ENCODE measurements around the gene TIGAR. TPM values are rescaled to one million over a fixed set of nuclear protein-coding genes. Genes with fewer than 3 reads are reported as not detected.

The TIGAR gene
- total RNA-seq, 6 donors from 2014 or later, result 4.9 to 19.5 (median 10.4) TPM

DNA sequence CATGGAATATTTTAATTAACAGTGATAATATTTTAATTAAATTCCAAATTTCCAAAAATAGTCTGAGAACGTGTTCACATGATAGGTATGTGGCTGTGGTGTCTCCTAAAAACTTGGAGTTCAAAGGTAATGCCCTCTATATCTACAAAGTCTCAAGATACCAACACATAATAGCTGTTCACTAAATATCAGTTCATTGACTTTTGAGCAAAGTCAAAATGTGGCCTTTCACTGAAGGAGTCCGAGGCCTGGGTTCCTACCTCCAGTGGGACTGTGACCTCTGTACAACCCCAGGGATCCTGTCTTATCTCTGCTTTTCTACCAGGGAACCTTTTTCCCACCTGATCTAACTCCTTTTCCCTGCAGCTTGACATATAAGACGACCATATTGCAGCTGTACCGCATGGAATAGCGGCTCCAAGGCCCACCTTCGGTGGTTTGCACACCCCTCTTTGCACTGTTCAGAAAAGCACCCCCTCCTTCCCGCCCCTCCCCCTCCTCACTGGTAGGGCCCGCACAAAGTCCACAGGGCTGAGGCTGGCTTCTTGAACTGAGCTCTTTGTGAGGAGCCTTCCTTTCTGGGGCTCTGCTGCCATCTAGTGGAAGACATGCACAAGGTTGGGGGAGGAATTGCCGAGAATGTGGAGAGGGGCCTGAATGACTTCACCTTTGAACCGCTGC is 44.3 kb upstream of the TIGAR start:
- ATAC-seq (ENCODE audit: low FRiP score in 2 of 2) (peak; percentile 73 to 81), DNase-seq (peak in 1 of 2 donors; percentile 92)
- H3K9me3 ChIP-seq, result no peaks in the 10 kb centered on the region
- WGBS, 2 donors, result 3 to 6% methylated on average over 9 to 10 of the region's 10 CpGs
- peak overlapping the region in 1 of 4 donors; percentile 74 for H3K4me3 ChIP-seq
- peaks cover 0 to 22% (median 5%) of the 10 kb centered on the region in 4 donors for H3K36me3 ChIP-seq
- peaks cover 0 to 24% (median 10%) of the 10 kb centered on the region in 4 donors for H3K27me3 ChIP-seq
- peak overlapping the region in 1 of 4 donors; percentile 92 for H3K27ac ChIP-seq
- H3K4me1 ChIP-seq, result peaks cover 53 to 84% (median 73%) of the 10 kb centered on the region in 4 donors
- TF ChIP-seq EP300 (IDR thresholded peaks at IDR 0.05) (no peak), POLR2AphosphoS5 (IDR thresholded peaks at IDR 0.05) (peak in 1 of 2 donors; percentile 31), POLR2A (IDR thresholded peaks at IDR 0.05) (no peak)
- TF ChIP-seq, protein P1, sequence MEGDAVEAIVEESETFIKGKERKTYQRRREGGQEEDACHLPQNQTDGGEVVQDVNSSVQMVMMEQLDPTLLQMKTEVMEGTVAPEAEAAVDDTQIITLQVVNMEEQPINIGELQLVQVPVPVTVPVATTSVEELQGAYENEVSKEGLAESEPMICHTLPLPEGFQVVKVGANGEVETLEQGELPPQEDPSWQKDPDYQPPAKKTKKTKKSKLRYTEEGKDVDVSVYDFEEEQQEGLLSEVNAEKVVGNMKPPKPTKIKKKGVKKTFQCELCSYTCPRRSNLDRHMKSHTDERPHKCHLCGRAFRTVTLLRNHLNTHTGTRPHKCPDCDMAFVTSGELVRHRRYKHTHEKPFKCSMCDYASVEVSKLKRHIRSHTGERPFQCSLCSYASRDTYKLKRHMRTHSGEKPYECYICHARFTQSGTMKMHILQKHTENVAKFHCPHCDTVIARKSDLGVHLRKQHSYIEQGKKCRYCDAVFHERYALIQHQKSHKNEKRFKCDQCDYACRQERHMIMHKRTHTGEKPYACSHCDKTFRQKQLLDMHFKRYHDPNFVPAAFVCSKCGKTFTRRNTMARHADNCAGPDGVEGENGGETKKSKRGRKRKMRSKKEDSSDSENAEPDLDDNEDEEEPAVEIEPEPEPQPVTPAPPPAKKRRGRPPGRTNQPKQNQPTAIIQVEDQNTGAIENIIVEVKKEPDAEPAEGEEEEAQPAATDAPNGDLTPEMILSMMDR (IDR thresholded peaks at IDR 0.05), result peak; percentile 82 to 93 (median 86)

DNA sequence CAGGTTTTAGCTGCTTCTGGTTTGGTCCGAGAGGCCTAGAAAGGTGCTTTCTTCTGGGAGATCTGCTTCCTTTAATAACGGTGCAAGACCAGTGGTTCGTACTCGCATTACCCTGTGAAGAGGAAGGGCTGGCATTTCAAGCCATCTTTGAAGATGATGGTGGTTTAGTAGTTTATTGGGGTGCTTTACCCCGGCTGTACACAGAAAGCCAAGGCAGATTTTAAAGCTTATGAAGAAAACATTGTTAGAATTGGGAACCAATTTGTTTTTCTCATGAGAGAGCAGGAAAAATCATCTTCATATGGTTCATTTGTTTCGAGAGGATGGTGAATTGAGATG is 43.8 kb upstream of the TIGAR start:
- TF ChIP-seq, protein P1 (IDR thresholded peaks at IDR 0.05), result no peak
- no peak for TF ChIP-seq EP300 (IDR thresholded peaks at IDR 0.05)
- no peak for TF ChIP-seq POLR2AphosphoS5 (IDR thresholded peaks at IDR 0.05)
- TF ChIP-seq POLR2A (IDR thresholded peaks at IDR 0.05), result no peak
- Histone ChIP-seq H3K36me3 (peaks cover 0 to 27% (median 6%) of the 10 kb centered on the region in 4 donors), H3K27me3 (peaks cover 0 to 22% (median 9%) of the 10 kb centered on the region in 4 donors), H3K4me1 (peaks cover 53 to 81% (median 69%) of the 10 kb centered on the region in 4 donors), H3K4me3 (no peak overlapping the region), H3K27ac (peak overlapping the region in 1 of 4 donors; percentile 55), H3K9me3 (no peaks in the 10 kb centered on the region)
- no peak for DNase-seq
- ATAC-seq (ENCODE audit: low FRiP score in 2 of 2), result no peak
- 28 to 30% methylated on average over 6 of the region's 6 CpGs for WGBS, 2 donors

DNA sequence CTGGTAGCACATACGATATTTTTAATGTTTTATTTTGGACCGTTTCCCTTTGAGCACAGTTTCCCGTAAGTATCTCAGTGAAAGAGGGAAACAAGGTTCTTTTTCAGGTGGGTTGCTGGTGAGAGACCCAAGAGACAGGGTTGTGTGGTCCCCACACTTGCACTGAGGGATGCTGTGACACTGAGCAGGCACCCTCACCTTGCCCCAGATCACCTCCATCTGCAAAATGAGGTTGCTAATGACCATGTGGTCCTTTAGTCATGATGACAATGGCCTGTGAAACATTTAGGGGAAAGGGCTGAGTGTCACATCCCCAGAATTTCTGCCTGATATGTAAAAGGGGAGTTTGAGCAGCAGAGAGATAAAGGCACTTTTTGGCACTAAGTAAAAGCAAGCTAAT is 43.2 kb upstream of the TIGAR start:
- no peak for DNase-seq
- Histone ChIP-seq H3K27me3 (peaks cover 0 to 15% (median 6%) of the 10 kb centered on the region in 4 donors), H3K4me1 (peaks cover 46 to 74% (median 62%) of the 10 kb centered on the region in 4 donors), H3K9me3 (no peaks in the 10 kb centered on the region), H3K36me3 (peaks cover 0 to 34% (median 12%) of the 10 kb centered on the region in 4 donors), H3K4me3 (no peak overlapping the region), H3K27ac (peak overlapping the region in 1 of 4 donors; percentile 55)
- WGBS, 2 donors, result 77 to 93% methylated on average over 3 of the region's 3 CpGs
- TF ChIP-seq POLR2AphosphoS5 (IDR thresholded peaks at IDR 0.05), result no peak
- ATAC-seq (ENCODE audit: low FRiP score in 2 of 2), result no peak

DNA sequence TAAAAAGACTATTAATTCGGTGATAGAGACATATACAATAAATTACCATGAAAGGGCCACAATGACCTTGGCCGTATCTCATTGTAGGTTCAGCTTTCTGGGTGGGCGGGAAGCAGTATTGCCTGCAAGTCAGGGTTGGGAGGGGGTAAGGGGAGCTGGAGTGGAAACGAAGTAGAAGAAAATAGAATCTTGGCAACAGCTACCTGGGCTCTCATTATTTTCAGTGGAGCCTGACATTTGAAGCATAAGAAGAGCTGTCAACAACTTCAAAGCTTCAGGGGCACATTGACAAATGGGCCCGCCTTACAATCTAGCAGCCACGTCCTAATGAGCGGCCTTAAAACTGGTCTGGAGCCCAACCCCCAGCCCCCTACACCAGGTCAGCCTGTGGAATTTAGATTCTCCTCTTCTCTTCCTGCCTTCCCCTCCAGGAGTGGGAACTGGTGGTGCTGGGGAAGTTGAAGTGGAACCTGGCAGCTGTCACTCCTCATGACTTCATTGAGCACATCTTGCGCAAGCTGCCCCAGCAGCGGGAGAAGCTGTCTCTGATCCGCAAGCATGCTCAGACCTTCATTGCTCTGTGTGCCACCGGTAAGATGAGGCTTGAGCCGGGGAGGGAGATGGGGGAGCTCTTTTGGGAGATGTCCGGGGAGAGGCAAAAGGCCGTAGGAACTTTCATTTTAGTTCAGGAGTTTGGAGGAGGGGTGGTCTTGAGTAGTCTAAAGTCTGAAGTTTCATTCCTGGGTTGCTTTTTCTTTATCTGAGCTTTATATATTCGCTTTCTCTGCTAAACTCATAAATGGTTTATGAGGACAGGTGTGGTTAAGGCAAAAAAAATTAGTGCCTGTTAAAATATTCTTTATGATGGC is 42.5 kb upstream of the TIGAR start:
- DNase-seq (peak in 1 of 2 donors; percentile 93), ATAC-seq (ENCODE audit: low FRiP score in 2 of 2) (peak; percentile 24 to 47)
- Histone ChIP-seq H3K27ac (peak overlapping the region in 2 of 4 donors; percentile 14 to 55), H3K9me3 (no peaks in the 10 kb centered on the region), H3K27me3 (peaks cover 0 to 9% (median 3%) of the 10 kb centered on the region in 4 donors), H3K4me1 (peaks cover 39 to 67% (median 55%) of the 10 kb centered on the region in 4 donors), H3K4me3 (no peak overlapping the region), H3K36me3 (peaks cover 0 to 40% (median 17%) of the 10 kb centered on the region in 4 donors)
- peak in 1 of 2 donors; percentile 72 for TF ChIP-seq POLR2AphosphoS5 (IDR thresholded peaks at IDR 0.05)
- TF ChIP-seq, protein P1 (IDR thresholded peaks at IDR 0.05), result peak in 1 of 6 experiments; percentile 5
- no peak for TF ChIP-seq POLR2A (IDR thresholded peaks at IDR 0.05)
- TF ChIP-seq EP300 (IDR thresholded peaks at IDR 0.05), result peak in 1 of 4 donors; percentile 76
- 46% methylated on average over 13 to 15 of the region's 15 CpGs for WGBS, 2 donors

DNA sequence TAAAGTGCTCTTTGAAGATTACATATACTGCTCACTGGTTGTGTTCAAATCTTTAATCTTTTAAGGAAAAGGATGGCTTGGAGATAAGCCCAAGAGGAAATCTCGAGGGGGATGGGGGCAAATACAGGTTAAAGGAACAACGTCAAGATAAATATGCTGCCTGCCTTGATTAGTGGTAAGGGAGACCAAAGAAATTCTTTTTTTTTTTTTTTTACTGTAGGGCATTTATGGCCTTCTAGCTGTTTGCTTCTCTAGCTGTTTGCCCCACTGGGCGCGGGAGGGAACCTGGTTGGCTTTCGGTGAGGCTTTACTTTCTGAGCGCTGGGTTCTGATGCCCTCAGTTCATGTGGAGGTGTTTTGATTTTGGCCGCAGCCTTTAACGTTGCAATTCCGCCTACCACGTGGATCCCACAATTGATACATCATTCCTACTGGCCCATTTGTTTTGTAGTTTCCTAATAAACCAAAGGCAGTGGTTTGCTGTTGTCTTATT is 41.8 kb upstream of the TIGAR start:
- TF ChIP-seq, protein P1 (IDR thresholded peaks at IDR 0.05), result no peak
- TF ChIP-seq POLR2AphosphoS5 (IDR thresholded peaks at IDR 0.05) (no peak), POLR2A (IDR thresholded peaks at IDR 0.05) (no peak), EP300 (IDR thresholded peaks at IDR 0.05) (no peak)
- ATAC-seq (ENCODE audit: low FRiP score in 2 of 2), result no peak
- peak overlapping the region in 1 of 4 donors; percentile 55 for H3K27ac ChIP-seq
- H3K4me1 ChIP-seq, result peaks cover 32 to 61% (median 49%) of the 10 kb centered on the region in 4 donors
- 63 to 73% methylated on average over 10 of the region's 10 CpGs for WGBS, 2 donors
- H3K9me3 ChIP-seq, result no peaks in the 10 kb centered on the region
- DNase-seq, result no peak
- H3K4me3 ChIP-seq, result no peak overlapping the region
- H3K36me3 ChIP-seq, result peaks cover 0 to 47% (median 19%) of the 10 kb centered on the region in 4 donors
- peaks cover 0 to 3% (median 1%) of the 10 kb centered on the region in 4 donors for H3K27me3 ChIP-seq
